Small intestine (tissue), 7 donors: ENCODE measurements around the gene DCBLD1. TPM values are rescaled to one million over a fixed set of nuclear protein-coding genes. Genes with fewer than 3 reads are reported as not detected.
A peak's percentile ranks its signal among the peaks of the same experiment; 100 is the strongest.

Experiments
- DNase-seq, 2 donors: peaks; one replicate each; pipeline versions ENCODE4 v3.0.0 to v3.0.0-alpha.2; 2013
- FAIRE-seq: peaks from 2 replicates; lab custom pipeline; 2012; peaks lifted over from hg19 to GRCh38; lab: Jason Lieb, UNC
- H3K27ac ChIP-seq, 3 donors: one replicate each; pipeline ENCODE4 v1.5.1; 2013; ENCODE audit warnings: low read length in 2 of 3, mild to moderate bottlenecking in 2 of 3, control low read depth in 1 of 3, inconsistent platforms in 1 of 3, low read depth in 1 of 3, moderate library complexity in 1 of 3
- H3K27me3 ChIP-seq, 3 donors: one replicate each; pipeline ENCODE4 v1.6.1; 2013; ENCODE audit warnings: low read length in 3 of 3, inconsistent platforms in 1 of 3; ENCODE audit not compliant: control insufficient read depth in 3 of 3, insufficient read depth in 3 of 3
- H3K36me3 ChIP-seq, 3 donors: one replicate each; pipeline ENCODE4 v1.6.1; 2013; ENCODE audit warnings: low read length in 3 of 3, inconsistent platforms in 1 of 3, low read depth in 1 of 3, mild to moderate bottlenecking in 1 of 3, moderate library complexity in 1 of 3; ENCODE audit not compliant: control insufficient read depth in 3 of 3, insufficient read depth in 2 of 3
- H3K4me1 ChIP-seq, 3 donors: one replicate each; pipeline ENCODE4 v1.6.1; 2013; ENCODE audit warnings: low read length in 2 of 3, inconsistent platforms in 1 of 3, low read depth in 1 of 3, mild to moderate bottlenecking in 1 of 3, moderate library complexity in 1 of 3; ENCODE audit not compliant: control insufficient read depth in 3 of 3, insufficient read depth in 2 of 3
- H3K4me3 ChIP-seq, 3 donors: one replicate each; pipeline ENCODE4 v1.5.1; 2013; ENCODE audit warnings: low read length in 3 of 3, control low read depth in 1 of 3, inconsistent platforms in 1 of 3, low read depth in 1 of 3, mild to moderate bottlenecking in 1 of 3, moderate library complexity in 1 of 3
- H3K9me3 ChIP-seq, 2 donors: one replicate each; pipeline ENCODE4 v1.6.1; 2013; ENCODE audit warnings: low read depth in 1 of 2, low read length in 1 of 2; ENCODE audit not compliant: control insufficient read depth in 2 of 2, insufficient read depth in 1 of 2
- WGBS, 3 donors: extraction: QIAGEN DNeasy Blood & Tissue Kit; methylation state at CpG; one replicate each; pipeline ENCODE4 v1.1.7; 2013; 5-methylcytosine and 5-hydroxymethylcytosine counted together
- polyA plus RNA-seq, 4 donors: library from polyadenylated mRNA; stranded (reverse) in 3 of 4; unstranded in 1 of 4; fragments of 200-250 nt in 3 of 4; fragments of 120-200 nt in 1 of 4; gene quantifications; one replicate each; pipeline versions ENCODE4 v1.2.1 to v1.2.3, GENCODE V29; 2013
- donor health status: healthy with polysubstance abuse.
- donor health status: control.
- donor health status: control.
- donor health status: Bipolar disorder and iron deficiency.
- donor health status: healthy.

DCBLD1 gene
- polyA plus RNA-seq, 4 donors: 4.9 to 23.4 (median 7.7) TPM

- Histone ChIP-seq H3K4me3 (no peak overlapping the region), H3K9me3 (no peaks in the 10 kb centered on the region), H3K27me3 (peaks cover 0 to 4% (median 4%) of the 10 kb centered on the region in 3 donors), H3K4me1 (peaks cover 0 to 3% (median 2%) of the 10 kb centered on the region in 3 donors), H3K27ac (no peak overlapping the region), H3K36me3 (no peaks in the 10 kb centered on the region)
- no peak for DNase-seq
- 34 to 44% (median 39%) methylated on average over 6 of the region's 6 CpGs for WGBS, 3 donors
- FAIRE-seq: no peak
Measured at GRCh38 chr6:117448732-117449485, 33.6 kb upstream of the DCBLD1 start.

GRCh38 chr6:117449549-117450439, 32.7 kb upstream of the DCBLD1 start:
- peak; percentile 55 to 77 for DNase-seq
- WGBS, 3 donors: 34 to 37% (median 36%) methylated on average over 10 of the region's 10 CpGs
- Histone ChIP-seq H3K4me3 (no peak overlapping the region), H3K4me1 (peaks cover 0 to 3% (median 2%) of the 10 kb centered on the region in 3 donors), H3K27me3 (peaks cover 0 to 4% (median 3%) of the 10 kb centered on the region in 3 donors), H3K27ac (no peak overlapping the region), H3K9me3 (no peaks in the 10 kb centered on the region), H3K36me3 (no peaks in the 10 kb centered on the region)
- FAIRE-seq: no peak

GRCh38 chr6:117451671-117452070, 30.8 kb upstream of the DCBLD1 start:
- FAIRE-seq (no peak), DNase-seq (peak in 1 of 2 donors; percentile 5)
- Histone ChIP-seq H3K27me3 (peaks cover 0 to 4% (median 2%) of the 10 kb centered on the region in 3 donors), H3K27ac (peak overlapping the region in 1 of 3 donors; percentile 65), H3K4me3 (no peak overlapping the region), H3K9me3 (no peaks in the 10 kb centered on the region), H3K4me1 (peaks cover 0 to 6% (median 2%) of the 10 kb centered on the region in 3 donors), H3K36me3 (no peaks in the 10 kb centered on the region)
- WGBS, 3 donors: 39 to 58% (median 54%) methylated on average over 5 of the region's 5 CpGs

- Histone ChIP-seq H3K27me3 (no peaks in the 10 kb centered on the region), H3K9me3 (no peaks in the 10 kb centered on the region), H3K36me3 (no peaks in the 10 kb centered on the region), H3K4me3 (no peak overlapping the region), H3K4me1 (peaks cover 2 to 13% (median 2%) of the 10 kb centered on the region in 3 donors), H3K27ac (peak overlapping the region in 1 of 3 donors; percentile 36)
- WGBS, 3 donors: 22 to 51% (median 41%) methylated on average over 1 of the region's 1 CpG
- DNase-seq: peak; percentile 72
- peak; percentile 84 for FAIRE-seq
Measured at GRCh38 chr6:117456250-117456649, 26.2 kb upstream of the DCBLD1 start.

- peak; percentile 27 to 58 for DNase-seq
- H3K36me3 ChIP-seq: no peaks in the 10 kb centered on the region
- H3K4me1 ChIP-seq: peaks cover 2 to 10% (median 2%) of the 10 kb centered on the region in 3 donors
- peak overlapping the region in 2 of 3 donors; percentile 11 to 45 for H3K27ac ChIP-seq
- no peak overlapping the region for H3K4me3 ChIP-seq
- H3K9me3 ChIP-seq: no peaks in the 10 kb centered on the region
- 15 to 68% (median 38%) methylated on average over 5 of the region's 5 CpGs for WGBS, 3 donors
- no peaks in the 10 kb centered on the region for H3K27me3 ChIP-seq
- no peak for FAIRE-seq
Measured at GRCh38 chr6:117456998-117457397, 25.5 kb upstream of the DCBLD1 start.

GRCh38 chr6:117459204-117459944, 23.1 kb upstream of the DCBLD1 start:
- H3K27ac ChIP-seq: no peak overlapping the region
- no peaks in the 10 kb centered on the region for H3K36me3 ChIP-seq
- 82 to 86% (median 86%) methylated on average over 2 of the region's 2 CpGs for WGBS, 3 donors
- DNase-seq (no peak), FAIRE-seq (no peak)
- H3K27me3 ChIP-seq: no peaks in the 10 kb centered on the region
- H3K9me3 ChIP-seq: no peaks in the 10 kb centered on the region
- peaks cover 0 to 10% (median 2%) of the 10 kb centered on the region in 3 donors for H3K4me1 ChIP-seq
- H3K4me3 ChIP-seq: no peak overlapping the region

- no peaks in the 10 kb centered on the region for H3K9me3 ChIP-seq
- H3K4me1 ChIP-seq: no peaks in the 10 kb centered on the region
- no peaks in the 10 kb centered on the region for H3K27me3 ChIP-seq
- H3K4me3 ChIP-seq: no peak overlapping the region
- DNase-seq (no peak), FAIRE-seq (no peak)
- H3K27ac ChIP-seq: no peak overlapping the region
- H3K36me3 ChIP-seq: no peaks in the 10 kb centered on the region
- 71 to 79% (median 76%) methylated on average over 4 of the region's 4 CpGs for WGBS, 3 donors
Measured at GRCh38 chr6:117463762-117464665, 18.5 kb upstream of the DCBLD1 start.
